Parathyroid adenoma (tissue), 2 donors: ENCODE measurements around the gene KLHL40.

Source experiments
- H2AFZ ChIP-seq: fragments of 300-600 bp; sonication (generic); one replicate; pipeline ENCODE4 v1.7.0; 2017; ENCODE audit warnings: antibody characterized with exemption, mild to moderate bottlenecking
- H3K27ac ChIP-seq: fragments of 300-600 bp; sonication (generic); one replicate; pipeline ENCODE4 v1.7.0; 2017
- H3K27me3 ChIP-seq: fragments of 300-600 bp; sonication (generic); one replicate; pipeline ENCODE4 v1.7.0; 2017; ENCODE audit warnings: low read length; ENCODE audit not compliant: control insufficient read depth, insufficient read depth
- H3K36me3 ChIP-seq: fragments of 300-600 bp; sonication (generic); one replicate; pipeline ENCODE4 v1.7.0; 2017; ENCODE audit warnings: low read length; ENCODE audit not compliant: control insufficient read depth, insufficient read depth
- H3K4me1 ChIP-seq: fragments of 300-600 bp; sonication (generic); one replicate; pipeline ENCODE4 v1.7.0; 2017; ENCODE audit warnings: control low read depth
- H3K4me2 ChIP-seq: fragments of 300-600 bp; sonication (generic); one replicate; pipeline ENCODE4 v1.7.0; 2017; ENCODE audit warnings: low read length
- H3K4me3 ChIP-seq: fragments of 300-600 bp; sonication (generic); one replicate; pipeline ENCODE4 v1.7.0; 2017; ENCODE audit warnings: low read depth, low read length
- H3K79me2 ChIP-seq: fragments of 300-600 bp; sonication (generic); one replicate; pipeline ENCODE4 v1.7.0; 2017; ENCODE audit warnings: control low read depth
- H3K9ac ChIP-seq: fragments of 300-600 bp; sonication (generic); one replicate; pipeline ENCODE4 v1.7.0; 2017; ENCODE audit warnings: mild to moderate bottlenecking
- H3K9me3 ChIP-seq: fragments of 300-600 bp; sonication (generic); one replicate; pipeline ENCODE4 v1.7.0; 2017; ENCODE audit warnings: low read length; ENCODE audit not compliant: control insufficient read depth
- TF ChIP-seq, protein P1 (sequence below): fragments of 300-600 bp; sonication (generic); IDR thresholded peaks from one replicate; pipeline ENCODE4 v1.7.0; 2017; ENCODE audit warnings: antibody characterized with exemption, mild to moderate bottlenecking
- donor health status: primary hyperparathyroidism.

The KLHL40 gene

DNA sequence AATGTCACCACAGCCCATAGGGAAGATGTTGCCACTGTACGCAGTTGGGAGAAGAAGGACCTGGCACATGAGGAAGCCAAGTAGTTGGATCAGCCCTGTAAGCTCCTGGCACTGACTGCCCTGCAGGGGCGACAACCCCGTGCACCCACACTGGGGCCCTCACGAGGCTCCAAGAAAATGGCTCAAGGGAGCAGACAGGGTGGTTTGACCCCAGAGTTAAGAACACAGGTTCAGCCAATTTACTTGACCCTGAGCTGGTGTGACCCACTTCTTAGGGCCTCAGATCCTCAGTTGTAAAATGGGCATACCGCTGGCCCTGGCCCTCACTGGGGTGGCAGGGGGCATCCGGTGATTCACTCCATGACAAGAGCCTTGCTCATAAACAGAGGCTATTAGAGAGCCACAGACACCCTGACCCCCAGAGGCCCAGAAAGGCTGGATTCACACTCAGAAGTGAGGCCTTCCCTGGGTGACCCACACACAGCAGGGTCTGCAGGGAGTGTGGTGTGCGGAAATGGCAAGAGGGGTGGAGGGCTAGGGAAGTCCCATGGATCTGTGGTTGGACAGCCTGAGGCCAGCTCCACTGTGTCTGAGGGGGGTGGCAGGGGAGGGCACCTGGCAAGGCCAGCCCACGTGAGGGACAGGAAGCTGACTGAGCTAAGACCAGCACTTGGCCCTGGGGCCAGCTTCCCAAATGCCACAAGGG, 19.0 kb downstream of the KLHL40 start:
- Histone ChIP-seq H2AFZ (no peak overlapping the region), H3K27ac (peak overlapping the region; percentile 97), H3K27me3 (no peaks in the 10 kb centered on the region), H3K9me3 (no peaks in the 10 kb centered on the region), H3K79me2 (peaks cover 3% of the 10 kb centered on the region), H3K4me1 (peaks cover 16% of the 10 kb centered on the region), H3K9ac (no peak overlapping the region), H3K36me3 (no peaks in the 10 kb centered on the region), H3K4me3 (no peak overlapping the region), H3K4me2 (no peak overlapping the region)
- TF ChIP-seq, protein P1, sequence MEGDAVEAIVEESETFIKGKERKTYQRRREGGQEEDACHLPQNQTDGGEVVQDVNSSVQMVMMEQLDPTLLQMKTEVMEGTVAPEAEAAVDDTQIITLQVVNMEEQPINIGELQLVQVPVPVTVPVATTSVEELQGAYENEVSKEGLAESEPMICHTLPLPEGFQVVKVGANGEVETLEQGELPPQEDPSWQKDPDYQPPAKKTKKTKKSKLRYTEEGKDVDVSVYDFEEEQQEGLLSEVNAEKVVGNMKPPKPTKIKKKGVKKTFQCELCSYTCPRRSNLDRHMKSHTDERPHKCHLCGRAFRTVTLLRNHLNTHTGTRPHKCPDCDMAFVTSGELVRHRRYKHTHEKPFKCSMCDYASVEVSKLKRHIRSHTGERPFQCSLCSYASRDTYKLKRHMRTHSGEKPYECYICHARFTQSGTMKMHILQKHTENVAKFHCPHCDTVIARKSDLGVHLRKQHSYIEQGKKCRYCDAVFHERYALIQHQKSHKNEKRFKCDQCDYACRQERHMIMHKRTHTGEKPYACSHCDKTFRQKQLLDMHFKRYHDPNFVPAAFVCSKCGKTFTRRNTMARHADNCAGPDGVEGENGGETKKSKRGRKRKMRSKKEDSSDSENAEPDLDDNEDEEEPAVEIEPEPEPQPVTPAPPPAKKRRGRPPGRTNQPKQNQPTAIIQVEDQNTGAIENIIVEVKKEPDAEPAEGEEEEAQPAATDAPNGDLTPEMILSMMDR, result no peak

DNA sequence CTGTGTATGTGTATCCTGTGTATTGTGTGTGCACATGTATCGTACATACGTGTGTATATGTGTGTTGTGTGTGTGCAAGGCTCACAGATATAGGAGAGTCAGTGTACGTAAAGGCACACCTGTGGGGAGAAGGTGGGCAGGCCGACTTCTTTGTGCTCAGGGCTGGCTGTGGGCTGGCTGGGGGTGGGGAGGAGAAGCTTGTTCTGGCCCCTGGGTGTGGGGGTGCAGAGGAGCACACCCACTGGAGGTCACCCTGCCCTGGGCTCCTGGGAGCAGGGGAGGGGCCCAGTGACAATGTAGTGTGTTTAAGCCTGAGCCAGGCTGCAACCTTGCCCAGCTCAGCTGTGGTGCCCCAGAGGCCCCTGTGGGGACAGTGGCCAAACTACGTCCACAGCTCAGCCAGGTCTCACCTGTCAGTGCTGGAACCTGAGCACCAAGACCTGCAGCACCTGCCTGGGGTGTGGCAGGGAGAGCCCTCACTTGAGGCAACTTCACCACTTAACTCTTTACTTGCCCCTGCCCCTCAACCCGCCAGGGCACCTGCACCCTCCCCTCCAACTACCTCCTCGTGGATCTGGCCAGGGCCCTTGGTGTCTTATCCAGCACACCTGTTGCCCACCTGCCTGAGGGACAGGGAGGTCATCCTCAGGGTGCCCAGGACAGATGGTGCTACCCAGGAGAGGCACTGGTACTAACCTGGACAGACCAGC, 19.9 kb downstream of the KLHL40 start:
- Histone ChIP-seq H3K36me3 (no peaks in the 10 kb centered on the region), H3K9me3 (no peaks in the 10 kb centered on the region), H3K4me3 (no peak overlapping the region), H3K79me2 (peaks cover 3% of the 10 kb centered on the region), H3K27me3 (no peaks in the 10 kb centered on the region), H3K27ac (no peak overlapping the region), H3K4me1 (peaks cover 12% of the 10 kb centered on the region), H3K9ac (no peak overlapping the region), H2AFZ (no peak overlapping the region), H3K4me2 (no peak overlapping the region)
- TF ChIP-seq, protein P1, result no peak

DNA sequence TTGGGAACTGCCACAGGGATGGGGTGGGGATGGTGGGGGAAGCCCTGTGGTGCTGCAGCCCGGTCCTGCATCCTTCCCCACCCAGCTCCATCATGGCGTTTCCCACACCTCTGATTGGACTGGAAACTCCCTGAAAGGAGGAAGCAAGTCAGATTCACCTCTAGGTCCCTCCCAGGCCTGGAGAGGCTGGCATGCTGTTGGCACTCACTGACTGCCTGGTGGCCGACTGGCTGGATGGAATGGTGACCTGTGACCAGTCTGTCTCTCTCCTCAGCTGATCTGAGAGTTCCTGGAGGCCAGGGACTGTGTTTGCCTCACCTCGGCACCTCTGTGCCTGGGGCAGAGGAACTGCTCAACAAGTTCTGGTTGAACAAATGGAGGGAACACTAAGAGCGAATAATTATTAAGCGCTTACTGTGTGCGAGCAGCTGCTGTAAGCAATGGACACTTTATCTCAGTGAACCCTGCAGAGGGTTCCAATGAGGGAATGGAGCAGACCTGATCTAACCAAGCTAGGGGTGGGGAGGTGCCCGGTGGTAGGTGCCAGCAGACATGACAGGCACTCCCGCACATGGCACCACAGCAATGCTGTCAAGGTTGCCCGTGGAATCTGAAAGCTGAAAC, 20.7 kb downstream of the KLHL40 start:
- H3K4me2 ChIP-seq, result no peak overlapping the region
- H2AFZ ChIP-seq, result no peak overlapping the region
- H3K27ac ChIP-seq, result no peak overlapping the region
- no peaks in the 10 kb centered on the region for H3K9me3 ChIP-seq
- TF ChIP-seq, protein P1, result no peak
- no peaks in the 10 kb centered on the region for H3K79me2 ChIP-seq
- no peaks in the 10 kb centered on the region for H3K36me3 ChIP-seq
- peaks cover 6% of the 10 kb centered on the region for H3K4me1 ChIP-seq
- H3K4me3 ChIP-seq, result no peak overlapping the region
- no peak overlapping the region for H3K9ac ChIP-seq
- H3K27me3 ChIP-seq, result no peaks in the 10 kb centered on the region

DNA sequence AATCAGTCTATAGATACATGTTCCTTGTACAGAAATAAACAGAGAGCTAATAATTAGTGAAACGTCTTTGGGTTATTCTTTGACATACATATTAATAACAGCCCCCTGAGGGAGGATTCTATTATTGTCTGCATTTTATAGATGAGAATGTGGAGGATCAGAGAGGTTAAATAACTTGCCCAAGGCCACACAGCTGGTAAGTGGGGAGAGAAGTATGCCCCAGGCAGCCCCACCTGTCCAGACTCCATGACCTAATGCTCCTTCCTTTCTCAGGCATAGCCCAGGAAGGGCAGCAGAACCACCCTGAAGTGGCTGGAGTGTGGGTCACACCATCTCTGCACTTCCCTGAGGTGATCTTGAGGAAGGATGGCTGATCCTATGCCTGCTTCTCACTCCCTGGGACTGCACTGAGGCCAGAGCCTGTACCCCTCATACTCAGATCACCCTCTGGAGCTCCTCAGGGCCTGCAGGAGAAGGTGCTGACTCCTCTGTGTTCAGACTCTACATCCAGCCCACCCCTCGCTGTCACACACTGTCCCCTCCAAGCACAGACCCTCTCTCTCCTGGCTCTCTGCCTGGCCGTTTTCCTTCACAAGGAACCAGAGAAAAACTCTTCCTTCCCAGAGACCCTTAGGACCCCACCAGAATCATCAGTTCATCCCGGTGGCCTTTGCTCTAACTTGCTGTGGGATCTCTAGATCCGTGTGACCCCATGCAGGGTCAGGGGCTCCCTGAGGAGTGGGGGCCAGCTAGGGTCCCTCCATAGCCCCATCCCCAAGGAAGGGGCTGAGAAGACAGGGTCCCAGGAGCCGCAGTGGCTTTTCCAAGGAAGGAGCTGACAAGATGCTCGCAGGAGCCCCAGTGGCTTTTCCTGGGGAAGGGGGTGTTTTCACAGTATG, 21.6 kb downstream of the KLHL40 start:
- Histone ChIP-seq H3K27me3 (no peaks in the 10 kb centered on the region), H3K4me1 (peaks cover 6% of the 10 kb centered on the region), H3K4me3 (no peak overlapping the region), H3K4me2 (no peak overlapping the region), H3K36me3 (no peaks in the 10 kb centered on the region), H3K79me2 (no peaks in the 10 kb centered on the region), H3K9ac (no peak overlapping the region), H3K27ac (no peak overlapping the region), H3K9me3 (no peaks in the 10 kb centered on the region), H2AFZ (no peak overlapping the region)
- TF ChIP-seq, protein P1, result no peak
